Neural progenitor cell (in vitro differentiated cells): ENCODE measurements around the gene MMS19.

Experiments
- EZH2 ChIP-seq: fragments of 200-600 bp; sonication (generic); IDR thresholded peaks from 2 replicates; pipeline ENCODE4 v1.6.1; 2017; ENCODE audit warnings: antibody characterized with exemption, mild to moderate bottlenecking, moderate library complexity
- TF ChIP-seq, protein P1 (sequence below): fragments of 200-600 bp; sonication (generic); IDR thresholded peaks from 2 replicates; pipeline ENCODE4 v1.5.1; 2017; ENCODE audit warnings: antibody characterized with exemption, mild to moderate bottlenecking

DNA sequence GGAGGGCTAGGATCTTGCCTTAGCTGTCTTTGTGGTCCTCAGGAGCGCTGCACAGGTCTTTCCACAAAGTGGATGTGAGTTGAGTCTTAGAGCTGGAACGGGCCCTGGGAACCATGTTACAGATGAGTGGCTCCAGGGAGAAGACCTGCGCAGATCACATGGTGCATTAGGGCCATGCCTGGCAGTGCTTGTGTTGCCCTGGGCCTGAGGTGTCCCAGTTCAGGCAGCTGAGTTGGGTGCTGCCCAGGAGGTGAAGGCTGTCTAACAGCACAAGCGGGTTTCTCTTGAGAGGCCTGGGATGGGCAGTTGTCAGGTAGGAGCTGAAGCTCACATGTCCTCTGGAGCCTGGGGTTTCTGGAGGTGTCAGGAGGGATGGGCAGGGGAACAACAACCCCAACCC is 40.6 kb upstream of the MMS19 start:
- TF ChIP-seq, protein P1, sequence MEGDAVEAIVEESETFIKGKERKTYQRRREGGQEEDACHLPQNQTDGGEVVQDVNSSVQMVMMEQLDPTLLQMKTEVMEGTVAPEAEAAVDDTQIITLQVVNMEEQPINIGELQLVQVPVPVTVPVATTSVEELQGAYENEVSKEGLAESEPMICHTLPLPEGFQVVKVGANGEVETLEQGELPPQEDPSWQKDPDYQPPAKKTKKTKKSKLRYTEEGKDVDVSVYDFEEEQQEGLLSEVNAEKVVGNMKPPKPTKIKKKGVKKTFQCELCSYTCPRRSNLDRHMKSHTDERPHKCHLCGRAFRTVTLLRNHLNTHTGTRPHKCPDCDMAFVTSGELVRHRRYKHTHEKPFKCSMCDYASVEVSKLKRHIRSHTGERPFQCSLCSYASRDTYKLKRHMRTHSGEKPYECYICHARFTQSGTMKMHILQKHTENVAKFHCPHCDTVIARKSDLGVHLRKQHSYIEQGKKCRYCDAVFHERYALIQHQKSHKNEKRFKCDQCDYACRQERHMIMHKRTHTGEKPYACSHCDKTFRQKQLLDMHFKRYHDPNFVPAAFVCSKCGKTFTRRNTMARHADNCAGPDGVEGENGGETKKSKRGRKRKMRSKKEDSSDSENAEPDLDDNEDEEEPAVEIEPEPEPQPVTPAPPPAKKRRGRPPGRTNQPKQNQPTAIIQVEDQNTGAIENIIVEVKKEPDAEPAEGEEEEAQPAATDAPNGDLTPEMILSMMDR = no peak
- TF ChIP-seq EZH2 = no peak
